Measurements from ENCODE around the gene PKNOX2.

GRCh38 chr11:125262830-125263218 is 98.3 kb downstream of the PKNOX2 start:
- TF ChIP-seq CTCF (conservative IDR thresholded peaks at IDR 0.05) = no peak
- no peak for TF ChIP-seq ZFX (IDR thresholded peaks at IDR 0.05)

Measured in C4-2B (cell line).